ENCODE measurements around the gene NCK2. TPM values are rescaled to one million over a fixed set of nuclear protein-coding genes. Genes with fewer than 3 reads are reported as not detected.
A peak's percentile ranks its signal among the peaks of the same experiment; 100 is the strongest.

The NCK2 gene
- total RNA-seq, 2 donors from 2014 or later: 36.6 to 42.8 TPM

DNA sequence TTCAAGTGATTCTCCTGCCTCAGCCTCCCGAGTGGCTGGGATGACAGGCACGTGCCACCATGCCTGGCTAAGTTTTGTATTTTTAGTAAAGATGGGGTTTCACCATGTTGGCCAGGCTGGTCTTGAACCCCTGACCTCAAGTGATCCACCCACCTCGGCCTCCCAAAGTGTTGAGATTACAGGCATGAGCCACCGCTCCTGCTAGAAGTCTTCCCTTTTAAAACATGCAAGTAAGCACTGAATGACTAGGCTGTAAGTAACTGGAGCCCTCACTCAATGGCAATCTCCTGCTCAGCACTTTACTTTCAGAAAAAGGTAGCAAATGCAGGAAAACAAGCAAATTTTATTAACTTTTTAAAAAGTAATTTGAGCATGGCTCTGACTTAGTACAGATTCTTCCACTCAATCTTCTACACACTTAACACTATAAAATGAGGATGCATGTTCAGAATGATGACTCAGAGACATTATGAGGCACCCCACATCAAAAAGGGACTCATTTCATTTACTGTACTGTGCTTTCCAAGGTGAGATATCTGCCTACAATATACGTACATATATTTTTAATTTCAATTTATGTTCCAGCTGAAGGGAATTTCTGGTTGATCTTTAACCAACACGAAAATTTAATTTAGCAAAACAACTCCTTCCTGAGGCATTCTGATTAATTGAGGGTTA, 6.6 kb upstream of the NCK2 start:
- H3K9me3 ChIP-seq: no peaks in the 10 kb centered on the region

DNA sequence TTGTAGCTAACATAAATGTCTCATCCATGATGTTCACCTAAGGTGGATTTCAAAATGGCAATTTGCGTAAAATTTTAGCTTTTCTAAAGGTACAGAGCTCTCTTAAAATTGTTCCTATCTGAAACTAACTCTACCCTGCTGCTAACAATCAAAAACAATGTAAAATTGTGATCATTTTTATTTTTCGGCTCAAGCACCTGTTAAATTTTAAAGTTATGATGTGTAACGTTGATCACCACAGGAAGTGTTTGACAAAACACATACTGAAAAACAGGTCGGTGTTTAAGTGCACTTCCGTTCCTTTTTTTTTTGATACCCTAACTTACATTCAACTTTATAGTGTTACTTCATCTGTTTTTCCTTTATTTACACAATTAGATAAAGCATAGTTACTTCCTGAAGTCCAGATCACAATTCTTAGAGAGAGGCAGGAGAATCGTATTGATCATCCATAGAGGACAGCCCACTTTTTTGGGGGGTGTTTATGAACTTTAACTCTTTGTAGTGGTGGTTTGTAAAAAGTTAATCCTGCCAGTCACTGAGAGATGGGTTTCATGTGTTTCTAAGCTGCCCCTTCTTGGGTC, 6.0 kb upstream of the NCK2 start:
- H3K4me1 ChIP-seq: peaks cover 3% of the 10 kb centered on the region
- ATAC-seq (no peak), DNase-seq (no peak)
- intact Hi-C loops (cut with DNase I): no loop called here
- no peak for TF ChIP-seq POLR2A (IDR thresholded peaks at IDR 0.05)
- TF ChIP-seq, protein P1, sequence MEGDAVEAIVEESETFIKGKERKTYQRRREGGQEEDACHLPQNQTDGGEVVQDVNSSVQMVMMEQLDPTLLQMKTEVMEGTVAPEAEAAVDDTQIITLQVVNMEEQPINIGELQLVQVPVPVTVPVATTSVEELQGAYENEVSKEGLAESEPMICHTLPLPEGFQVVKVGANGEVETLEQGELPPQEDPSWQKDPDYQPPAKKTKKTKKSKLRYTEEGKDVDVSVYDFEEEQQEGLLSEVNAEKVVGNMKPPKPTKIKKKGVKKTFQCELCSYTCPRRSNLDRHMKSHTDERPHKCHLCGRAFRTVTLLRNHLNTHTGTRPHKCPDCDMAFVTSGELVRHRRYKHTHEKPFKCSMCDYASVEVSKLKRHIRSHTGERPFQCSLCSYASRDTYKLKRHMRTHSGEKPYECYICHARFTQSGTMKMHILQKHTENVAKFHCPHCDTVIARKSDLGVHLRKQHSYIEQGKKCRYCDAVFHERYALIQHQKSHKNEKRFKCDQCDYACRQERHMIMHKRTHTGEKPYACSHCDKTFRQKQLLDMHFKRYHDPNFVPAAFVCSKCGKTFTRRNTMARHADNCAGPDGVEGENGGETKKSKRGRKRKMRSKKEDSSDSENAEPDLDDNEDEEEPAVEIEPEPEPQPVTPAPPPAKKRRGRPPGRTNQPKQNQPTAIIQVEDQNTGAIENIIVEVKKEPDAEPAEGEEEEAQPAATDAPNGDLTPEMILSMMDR (IDR thresholded peaks at IDR 0.05): no peak
- no peaks in the 10 kb centered on the region for H3K9me3 ChIP-seq
- peak overlapping the region in 1 of 4 donors; percentile 24 for H3K27ac ChIP-seq
- H3K27me3 ChIP-seq: no peaks in the 10 kb centered on the region
- no peak overlapping the region for H3K4me3 ChIP-seq
- 44 to 57% methylated on average over 6 of the region's 6 CpGs for WGBS, 2 donors
- H3K36me3 ChIP-seq (replicated peaks in 1 of 2; ENCODE audit: insufficient read depth in 1 of 2, low read depth in 2 of 2): no peaks in the 10 kb centered on the region

More for the DNA sequence above, 6.6 kb upstream of the NCK2 start:
- Histone ChIP-seq H3K4me1 (no peaks in the 10 kb centered on the region), H3K36me3 (replicated peaks in 1 of 2; ENCODE audit: insufficient read depth in 1 of 2, low read depth in 2 of 2) (no peaks in the 10 kb centered on the region), H3K4me3 (no peak overlapping the region), H3K27me3 (no peaks in the 10 kb centered on the region), H3K27ac (peak overlapping the region in 1 of 4 donors; percentile 24)
- TF ChIP-seq POLR2A (IDR thresholded peaks at IDR 0.05): no peak
- TF ChIP-seq, protein P1 (IDR thresholded peaks at IDR 0.05): no peak
- intact Hi-C loops (cut with DNase I): no loop called here
- DNase-seq (no peak), ATAC-seq (no peak)
- 65 to 72% methylated on average over 6 of the region's 6 CpGs for WGBS, 2 donors

DNA sequence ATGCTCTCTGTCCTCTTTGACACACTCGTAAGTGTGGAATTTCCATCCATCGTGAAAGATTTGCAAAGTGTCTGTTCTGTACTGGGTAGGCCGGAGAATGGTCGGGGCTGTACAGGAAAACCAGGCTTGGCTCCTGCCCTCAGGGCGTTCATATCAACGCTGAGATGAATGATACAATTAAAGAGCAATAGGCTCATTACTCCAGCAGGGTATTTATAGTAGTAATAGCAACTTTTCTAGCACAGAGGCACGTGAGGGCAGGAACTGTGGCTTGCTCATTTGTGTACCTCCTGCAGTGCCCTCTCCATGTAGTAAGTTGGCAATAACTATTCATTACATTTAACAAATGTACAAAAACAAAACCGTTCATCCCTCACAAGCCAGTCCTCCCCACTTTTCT, 5.3 kb upstream of the NCK2 start:
- no peak for DNase-seq

DNA sequence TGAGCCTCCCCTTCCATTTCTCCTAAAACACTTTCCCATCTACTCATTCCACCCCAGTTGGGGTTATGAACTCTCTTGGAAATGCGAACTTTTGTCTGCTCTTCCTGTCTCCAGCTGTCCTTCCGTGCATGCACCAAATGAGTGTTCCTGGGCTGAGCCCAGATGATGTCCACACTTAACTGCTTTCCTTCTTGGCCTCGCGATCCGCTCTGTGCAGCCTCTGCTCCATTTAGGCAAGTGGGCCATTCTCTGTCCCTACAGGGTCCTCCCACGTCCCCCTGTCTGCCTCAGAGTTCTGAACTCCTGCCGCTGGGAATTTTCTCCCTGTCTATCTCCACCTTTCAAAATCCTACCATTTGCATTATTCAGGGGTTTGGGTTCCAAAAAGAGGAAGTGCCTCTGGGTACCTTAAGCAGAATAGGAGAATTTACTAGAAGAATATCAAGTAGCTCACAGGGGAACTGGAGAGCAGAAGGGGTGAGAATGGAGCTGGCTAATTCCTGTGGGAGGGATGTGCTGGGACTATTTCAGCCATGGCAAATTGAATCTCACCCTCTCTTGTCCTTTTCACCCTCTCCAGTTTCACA, 4.7 kb upstream of the NCK2 start:
- DNase-seq (no peak), ATAC-seq (no peak)
- no peak overlapping the region for H3K4me3 ChIP-seq
- TF ChIP-seq, protein P1 (IDR thresholded peaks at IDR 0.05): no peak
- TF ChIP-seq POLR2A (IDR thresholded peaks at IDR 0.05): no peak
- no peaks in the 10 kb centered on the region for H3K36me3 ChIP-seq (replicated peaks in 1 of 2; ENCODE audit: insufficient read depth in 1 of 2, low read depth in 2 of 2)
- H3K9me3 ChIP-seq: no peaks in the 10 kb centered on the region
- 82 to 85% methylated on average over 7 of the region's 7 CpGs for WGBS, 2 donors
- H3K27ac ChIP-seq: no peak overlapping the region
- intact Hi-C loops (cut with DNase I): no loop called here
- H3K27me3 ChIP-seq: no peaks in the 10 kb centered on the region
- peaks cover 7% of the 10 kb centered on the region for H3K4me1 ChIP-seq

More for the DNA sequence above, 5.3 kb upstream of the NCK2 start:
- H3K27me3 ChIP-seq: no peaks in the 10 kb centered on the region
- TF ChIP-seq POLR2A (IDR thresholded peaks at IDR 0.05): no peak
- TF ChIP-seq, protein P1 (IDR thresholded peaks at IDR 0.05): no peak
- no peaks in the 10 kb centered on the region for H3K36me3 ChIP-seq (replicated peaks in 1 of 2; ENCODE audit: insufficient read depth in 1 of 2, low read depth in 2 of 2)
- WGBS, 2 donors: 72 to 76% methylated on average over 8 of the region's 8 CpGs
- intact Hi-C loops (cut with DNase I): no loop called here
- no peaks in the 10 kb centered on the region for H3K9me3 ChIP-seq
- no peak overlapping the region for H3K4me3 ChIP-seq
- peaks cover 7% of the 10 kb centered on the region for H3K4me1 ChIP-seq
- ATAC-seq: no peak
- H3K27ac ChIP-seq: no peak overlapping the region

Data from body of pancreas (tissue), 4 donors.